C4-2B (cell line): ENCODE results near the gene POLR1A.

Experiments used
- H3K27ac ChIP-seq: fragments of 450-650 bp; 2 replicates; pipeline ENCODE4 v1.5.1; 2017
- CTCF ChIP-seq: fragments of 450-650 bp; conservative IDR thresholded peaks from 2 replicates; pipeline ENCODE4 v1.5.1; 2017; ENCODE audit warnings: mild to moderate bottlenecking
- ZFX ChIP-seq: fragments of 450-650 bp; IDR thresholded peaks from 2 replicates; pipeline ENCODE4 v1.6.1; 2017

The POLR1A gene

GRCh38 chr2:86069783-86070339, 35.8 kb downstream of the POLR1A start:
- H3K27ac ChIP-seq: no peak overlapping the region
- no peak for TF ChIP-seq ZFX
- TF ChIP-seq CTCF: no peak

- TF ChIP-seq CTCF (no peak), ZFX (no peak)
- H3K27ac ChIP-seq: no peak overlapping the region
These were observed 36.5 kb downstream of the POLR1A start for GRCh38 chr2:86069091-86069685.

- H3K27ac ChIP-seq: no peak overlapping the region
- TF ChIP-seq ZFX (no peak), CTCF (no peak)
These were observed 37.0 kb downstream of the POLR1A start for GRCh38 chr2:86068648-86069047.

- no peak overlapping the region for H3K27ac ChIP-seq
- TF ChIP-seq CTCF (no peak), ZFX (no peak)
These were observed 37.5 kb downstream of the POLR1A start for GRCh38 chr2:86068136-86068588.

GRCh38 chr2:86066915-86067314, 38.8 kb downstream of the POLR1A start:
- no peak overlapping the region for H3K27ac ChIP-seq
- TF ChIP-seq ZFX (no peak), CTCF (no peak)

- H3K27ac ChIP-seq: no peak overlapping the region
- TF ChIP-seq ZFX (no peak), CTCF (no peak)
These were observed 39.6 kb downstream of the POLR1A start for GRCh38 chr2:86066007-86066578.

GRCh38 chr2:86065512-86065911, 40.2 kb downstream of the POLR1A start:
- H3K27ac ChIP-seq: no peak overlapping the region

More at GRCh38 chr2:86065512-86065911, 40.2 kb downstream of the POLR1A start:
- TF ChIP-seq CTCF: no peak
- no peak for TF ChIP-seq ZFX
